Mucosa of descending colon (tissue), 3 donors: ENCODE results near the gene PDE9A. TPM values are rescaled to one million over a fixed set of nuclear protein-coding genes. Genes with fewer than 3 reads are reported as not detected.

Experiments used
- ATAC-seq: fragments of 200-7000 bp; cut with Tn5 transposase; one replicate; pipeline ENCODE4 v1.9.1; 2020; ENCODE audit warnings: mild to moderate bottlenecking, moderate library complexity
- DNase-seq, 3 donors: peaks; one replicate each; pipeline ENCODE4 v3.0.0-alpha.2; 2020
- H3K36me3 ChIP-seq: fragments of 200-600 bp; one replicate; pipeline ENCODE4 v1.8.0; 2021; ENCODE audit warnings: low read depth, mild to moderate bottlenecking
- H3K4me1 ChIP-seq: fragments of 200-600 bp; one replicate; pipeline ENCODE4 v1.8.0; 2021; ENCODE audit warnings: low read depth, mild to moderate bottlenecking
- H3K4me3 ChIP-seq: fragments of 200-600 bp; one replicate; pipeline ENCODE4 v1.8.0; 2021; ENCODE audit warnings: mild to moderate bottlenecking
- H3K9me3 ChIP-seq: fragments of 200-600 bp; one replicate; pipeline ENCODE4 v1.8.0; 2021; ENCODE audit warnings: mild to moderate bottlenecking
- intact Hi-C, 2 donors: fragments of 100-400 bp; cut with DNase I in 1 of 2; cut with micrococcal nuclease in 1 of 2; formaldehyde crosslinking; loops; one replicate each; pipeline versions ENCODE4 v1.11.0 to v1.11.1; 2022; cut with DNase I, micrococcal nuclease
- total RNA-seq, 3 donors: library from RNA; stranded (reverse); fragmentation: NEBNext Ultra II Directional in 2 of 3; extraction: Animal tissue kit (Norgen Biotek cat#: 25700) in 2 of 3; gene quantifications; one replicate each; pipeline versions ENCODE4 v1.2.1 to v1.2.4, GENCODE V29; 2021 to 2023
- TF ChIP-seq, protein P1 (sequence below): fragments of 200-600 bp; IDR thresholded peaks from one replicate; pipeline ENCODE4 v1.8.0; 2022; ENCODE audit warnings: antibody characterized with exemption, mild to moderate bottlenecking
- donor health status: DM: no; HTN: no; CAD: no; lungs with moderate emphysema.
- donor health status: DM: no; HTN: no; CAD: no.
- donor health status: DM: no; HTN: yes; CAD: no.

Gene PDE9A
- total RNA-seq, 3 donors from 2014 or later, result 98.4 to 200 (median 167) TPM

DNA sequence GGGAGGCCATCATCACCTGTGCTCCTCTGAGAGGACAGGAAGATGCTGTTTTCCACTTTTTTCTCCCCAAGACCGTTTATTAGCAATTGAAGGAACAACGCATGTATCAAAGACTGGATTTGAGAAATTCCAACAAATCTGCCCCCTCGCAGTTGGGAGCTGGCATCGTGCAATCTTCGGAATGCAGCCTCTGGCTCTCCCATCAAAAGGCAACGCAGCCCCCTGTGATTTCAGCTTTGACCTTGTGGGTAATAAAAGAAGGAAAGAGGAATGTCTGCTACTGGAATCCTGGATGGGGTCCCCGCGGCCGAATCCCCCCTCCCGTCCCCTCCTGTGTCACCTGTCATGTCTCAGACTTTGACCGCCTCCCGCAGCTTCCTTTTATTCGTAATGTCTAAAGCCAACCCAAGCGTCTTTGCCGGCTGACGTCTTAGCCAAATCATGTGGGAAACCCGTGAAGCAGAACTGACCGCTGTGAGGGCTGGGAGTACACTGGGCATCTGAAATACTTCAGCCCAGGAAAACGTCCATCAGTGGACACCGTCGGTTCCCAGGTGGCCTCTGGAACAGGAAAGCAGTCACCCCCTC is 124.4 kb downstream of the PDE9A start:
- peak in 1 of 3 donors; percentile 23 for DNase-seq

DNA sequence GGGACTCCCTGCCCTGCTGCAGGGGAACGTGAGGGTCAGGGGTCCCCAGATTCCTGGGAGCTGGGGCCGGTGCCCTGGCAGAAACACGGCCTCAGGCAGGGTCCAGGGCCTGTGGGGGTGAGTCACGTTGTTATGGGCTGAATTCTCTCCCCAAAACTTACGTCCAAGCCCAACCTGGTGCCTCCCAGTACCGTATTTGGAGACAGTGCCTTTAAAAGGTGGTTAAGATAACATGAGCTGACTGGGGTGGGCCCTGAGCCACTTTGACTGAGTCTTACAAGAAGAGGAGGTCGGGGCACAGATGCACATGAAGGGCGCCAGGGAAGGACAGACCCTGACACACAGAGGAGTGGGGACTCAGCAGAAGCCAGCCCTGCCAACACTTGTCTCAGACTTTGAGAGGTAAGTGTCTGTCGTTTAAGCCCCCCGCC is 126.0 kb downstream of the PDE9A start:
- ATAC-seq (no peak), DNase-seq (peak in 1 of 3 donors; percentile 21)
- peaks cover 8% of the 10 kb centered on the region for H3K4me1 ChIP-seq
- intact Hi-C loops, result no loop called here
- no peak overlapping the region for H3K4me3 ChIP-seq
- no peaks in the 10 kb centered on the region for H3K36me3 ChIP-seq
- H3K9me3 ChIP-seq, result no peaks in the 10 kb centered on the region
- TF ChIP-seq, protein P1, sequence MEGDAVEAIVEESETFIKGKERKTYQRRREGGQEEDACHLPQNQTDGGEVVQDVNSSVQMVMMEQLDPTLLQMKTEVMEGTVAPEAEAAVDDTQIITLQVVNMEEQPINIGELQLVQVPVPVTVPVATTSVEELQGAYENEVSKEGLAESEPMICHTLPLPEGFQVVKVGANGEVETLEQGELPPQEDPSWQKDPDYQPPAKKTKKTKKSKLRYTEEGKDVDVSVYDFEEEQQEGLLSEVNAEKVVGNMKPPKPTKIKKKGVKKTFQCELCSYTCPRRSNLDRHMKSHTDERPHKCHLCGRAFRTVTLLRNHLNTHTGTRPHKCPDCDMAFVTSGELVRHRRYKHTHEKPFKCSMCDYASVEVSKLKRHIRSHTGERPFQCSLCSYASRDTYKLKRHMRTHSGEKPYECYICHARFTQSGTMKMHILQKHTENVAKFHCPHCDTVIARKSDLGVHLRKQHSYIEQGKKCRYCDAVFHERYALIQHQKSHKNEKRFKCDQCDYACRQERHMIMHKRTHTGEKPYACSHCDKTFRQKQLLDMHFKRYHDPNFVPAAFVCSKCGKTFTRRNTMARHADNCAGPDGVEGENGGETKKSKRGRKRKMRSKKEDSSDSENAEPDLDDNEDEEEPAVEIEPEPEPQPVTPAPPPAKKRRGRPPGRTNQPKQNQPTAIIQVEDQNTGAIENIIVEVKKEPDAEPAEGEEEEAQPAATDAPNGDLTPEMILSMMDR, result no peak

More for the DNA sequence above, 124.4 kb downstream of the PDE9A start:
- intact Hi-C loops, result no loop called here
- ATAC-seq, result peak; percentile 4
- TF ChIP-seq, protein P1, result no peak
- peaks cover 8% of the 10 kb centered on the region for H3K4me1 ChIP-seq
- no peaks in the 10 kb centered on the region for H3K9me3 ChIP-seq
- no peaks in the 10 kb centered on the region for H3K36me3 ChIP-seq
- no peak overlapping the region for H3K4me3 ChIP-seq

DNA sequence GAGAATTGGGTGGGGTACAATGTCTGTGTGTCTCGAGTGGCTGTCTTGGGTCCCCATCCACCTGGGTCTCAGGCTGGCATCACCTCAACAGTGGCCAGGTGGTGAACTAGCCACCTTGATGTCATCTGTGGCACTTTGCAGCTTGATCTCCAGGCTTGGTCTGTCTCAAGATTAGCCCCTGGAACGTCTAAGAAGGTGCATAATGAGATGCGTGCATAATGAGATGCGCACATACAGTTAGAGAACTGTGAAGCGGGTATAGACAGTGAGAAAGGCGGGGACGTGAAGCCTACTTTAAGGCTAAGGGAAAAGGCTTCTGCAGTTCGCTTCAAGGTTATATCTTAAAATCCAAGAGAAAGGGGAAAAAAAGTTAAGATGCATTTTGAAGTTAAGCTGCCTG is 127.2 kb downstream of the PDE9A start:
- peaks cover 8% of the 10 kb centered on the region for H3K4me1 ChIP-seq
- no peaks in the 10 kb centered on the region for H3K36me3 ChIP-seq
- H3K9me3 ChIP-seq, result no peaks in the 10 kb centered on the region
- TF ChIP-seq, protein P1, result no peak
- no peak overlapping the region for H3K4me3 ChIP-seq
- DNase-seq, result no peak
- no peak for ATAC-seq
- intact Hi-C loops, result no loop called here

DNA sequence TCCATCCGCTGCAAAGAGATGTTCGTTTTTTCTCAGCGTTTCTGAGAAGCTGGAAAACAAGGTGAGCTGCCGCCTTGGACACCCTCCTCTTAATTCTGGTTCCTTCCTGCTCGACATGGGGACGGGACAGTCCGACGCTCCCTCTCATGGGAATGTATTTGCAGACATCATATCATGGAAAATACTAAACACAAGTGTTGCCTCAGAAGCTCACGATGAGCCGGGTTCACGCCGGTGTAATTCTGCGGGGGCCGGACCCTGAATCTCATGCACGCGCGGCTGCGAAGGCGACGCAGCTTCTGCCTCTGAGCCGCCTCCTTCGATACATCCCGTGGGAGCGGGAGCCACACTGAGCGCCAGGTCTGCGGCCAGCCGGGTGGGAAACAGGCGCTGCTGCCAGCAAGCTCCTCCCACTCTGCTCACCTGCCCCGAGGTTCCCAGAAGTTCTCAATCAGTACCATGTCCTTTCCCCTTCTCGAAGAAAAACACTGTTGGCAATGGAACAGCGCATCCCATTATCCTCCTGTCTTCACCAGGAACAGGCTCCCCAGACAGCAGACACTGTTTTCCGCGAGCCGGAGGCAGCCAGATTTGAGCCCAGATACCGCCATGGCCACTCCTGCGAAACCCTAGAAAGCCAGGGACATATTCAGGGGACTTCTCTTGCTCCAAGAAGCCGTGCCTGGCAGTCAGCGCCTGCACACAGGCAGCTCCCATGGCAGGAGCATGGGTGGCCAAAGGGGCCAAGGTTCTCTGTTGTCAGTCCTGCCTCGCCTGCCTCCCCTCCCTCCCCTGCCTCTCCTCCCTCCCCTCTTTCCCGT is 127.9 kb downstream of the PDE9A start:
- intact Hi-C loops, result no loop called here
- Histone ChIP-seq H3K36me3 (no peaks in the 10 kb centered on the region), H3K4me1 (peaks cover 8% of the 10 kb centered on the region), H3K4me3 (no peak overlapping the region), H3K9me3 (no peaks in the 10 kb centered on the region)
- peak; percentile 56 for ATAC-seq
- peak in 2 of 3 donors; percentile 50 to 62 for DNase-seq
- TF ChIP-seq, protein P1, result no peak

DNA sequence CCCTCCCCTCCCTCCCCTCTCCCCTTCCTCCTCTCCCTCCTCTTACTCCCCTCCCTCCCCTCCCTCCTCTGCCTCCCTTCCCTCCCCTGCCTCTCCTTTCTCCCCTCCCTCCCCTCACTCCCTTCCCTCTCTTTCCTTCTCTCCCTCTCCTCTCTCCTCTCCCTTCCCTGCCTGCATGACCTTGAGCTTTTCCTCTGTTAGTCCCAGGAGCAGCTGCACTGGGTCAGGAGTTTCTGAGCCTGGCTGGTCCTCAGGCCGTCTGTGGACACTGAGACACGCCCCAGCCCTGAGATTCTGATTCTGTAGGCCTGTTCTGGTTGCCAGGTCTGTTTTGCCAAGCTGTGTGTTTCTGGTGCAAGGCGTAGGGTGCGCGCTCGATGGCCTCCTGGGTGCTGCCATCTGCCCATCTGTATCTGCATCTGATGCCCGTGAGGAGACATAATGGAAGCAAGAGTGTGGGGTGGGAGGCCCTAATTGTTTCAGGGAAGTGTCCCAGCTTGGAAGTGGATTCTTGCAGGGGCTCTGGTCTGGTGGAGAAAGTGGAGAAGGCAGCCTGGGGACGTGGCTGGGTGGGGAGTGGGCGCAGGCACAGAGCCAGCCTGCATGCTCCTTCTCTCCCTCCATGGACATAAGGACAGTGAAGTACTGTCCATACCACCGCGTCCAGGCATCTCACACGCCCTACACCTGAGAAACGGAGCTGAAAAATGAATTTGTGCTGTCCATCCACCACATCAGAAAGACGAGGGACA is 128.7 kb downstream of the PDE9A start:
- intact Hi-C loops, result no loop called here
- ATAC-seq (peak; percentile 1), DNase-seq (peak in 1 of 3 donors; percentile 18)
- no peak overlapping the region for H3K4me3 ChIP-seq
- H3K4me1 ChIP-seq, result peaks cover 8% of the 10 kb centered on the region
- no peaks in the 10 kb centered on the region for H3K36me3 ChIP-seq
- TF ChIP-seq, protein P1, result no peak
- H3K9me3 ChIP-seq, result no peaks in the 10 kb centered on the region
